GM19025 (cell line): ENCODE results near the gene RBM18.

Experiments
- ATAC-seq: cut with Tn5 transposase; IDR thresholded peaks from one replicate; pipeline ENCODE4 v1.9.1; 2021; ENCODE audit warnings: mild to moderate bottlenecking, low read depth, moderate library complexity; ENCODE audit not compliant: unreplicated experiment

Gene RBM18, protein sequence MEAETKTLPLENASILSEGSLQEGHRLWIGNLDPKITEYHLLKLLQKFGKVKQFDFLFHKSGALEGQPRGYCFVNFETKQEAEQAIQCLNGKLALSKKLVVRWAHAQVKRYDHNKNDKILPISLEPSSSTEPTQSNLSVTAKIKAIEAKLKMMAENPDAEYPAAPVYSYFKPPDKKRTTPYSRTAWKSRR

DNA sequence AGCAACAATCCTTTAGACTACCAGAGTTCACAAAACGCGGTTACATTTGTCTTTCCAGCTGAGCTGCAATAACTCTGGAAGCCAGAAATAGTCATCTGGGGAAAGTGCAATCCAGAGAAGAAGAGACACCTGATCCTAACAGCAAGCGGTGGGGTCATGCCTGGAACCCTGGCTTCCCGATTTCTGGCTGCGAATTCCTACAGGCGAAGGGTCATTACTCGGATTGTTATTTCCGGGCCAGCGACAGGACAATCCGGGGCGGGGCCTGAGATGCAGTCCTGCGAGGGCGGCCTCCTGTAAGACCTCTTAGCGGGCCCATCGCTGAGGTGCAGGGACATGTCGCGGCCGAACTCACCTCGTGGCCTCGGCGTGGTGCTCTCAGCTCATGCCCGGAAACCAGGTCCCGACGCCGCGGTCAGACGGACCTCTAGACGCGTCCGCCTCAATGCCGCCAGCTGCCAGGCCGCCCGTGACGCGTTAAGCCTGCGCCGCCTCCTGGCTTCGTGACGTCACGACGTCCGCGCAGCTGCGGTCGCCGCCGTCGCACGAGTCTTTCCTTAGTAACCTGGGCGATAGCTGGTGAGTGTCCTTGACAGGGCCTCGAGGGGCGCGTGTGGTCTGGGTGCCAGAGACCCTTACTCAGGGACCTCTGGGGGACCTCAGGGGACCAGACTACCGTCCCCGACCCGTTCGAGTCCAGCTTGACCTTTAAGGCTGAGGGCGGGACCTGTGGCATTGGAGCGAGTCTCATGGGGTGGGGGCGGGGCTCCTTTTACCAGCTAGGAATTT, at the start of gene RBM18, which contains the start of gene MRRF:
RBM18 (minus strand) TSS at position 481 of the 789 bp plus-strand sequence. CDS start 3,348 bp downstream, outside the sequence.
MRRF (plus strand) TSS at position 523 of the 789 bp plus-strand sequence. CDS start 6,010 bp downstream, outside the sequence.
- peak; percentile 87 for ATAC-seq

DNA sequence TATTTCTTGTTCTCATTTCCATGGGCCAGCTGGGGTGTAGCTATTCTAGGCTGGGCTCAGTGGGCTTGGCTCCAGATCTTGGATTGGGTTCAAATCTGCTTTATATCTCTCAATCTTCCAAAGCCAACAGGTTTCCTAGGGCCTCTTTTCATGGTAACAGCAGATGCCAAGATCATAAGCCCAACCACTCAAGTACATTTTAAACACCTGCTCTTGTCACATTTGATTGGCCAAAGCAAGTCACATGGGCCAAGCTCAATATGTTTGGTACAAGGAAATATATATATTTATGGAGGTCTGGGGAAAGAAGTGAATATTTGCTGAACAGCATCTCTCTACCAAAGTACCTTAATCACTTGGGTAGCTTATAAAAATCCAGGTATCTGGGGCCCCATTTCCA, 49.5 kb upstream of the RBM18 start:
- ATAC-seq, result no peak

DNA sequence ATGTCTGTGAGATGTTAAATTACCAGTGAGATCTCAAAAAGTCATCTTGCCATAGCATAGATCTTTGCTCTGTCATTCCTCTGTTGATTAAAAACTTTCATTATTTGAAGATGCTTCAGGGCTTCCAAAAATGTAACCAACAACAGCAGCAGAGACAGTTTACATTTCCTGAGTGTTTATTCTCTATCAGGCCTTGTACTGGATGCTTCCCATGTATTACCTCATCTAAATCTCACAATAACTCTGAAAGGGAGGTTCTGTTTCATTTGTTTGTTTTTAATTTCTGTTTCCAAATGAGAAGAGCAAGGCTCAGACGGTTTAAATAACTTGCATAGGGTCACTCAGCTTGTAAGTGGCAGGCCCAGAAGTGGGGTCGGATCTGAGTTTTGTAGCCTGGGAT, 45.2 kb upstream of the RBM18 start:
- ATAC-seq, result no peak

- no peak for ATAC-seq
Measured at GRCh38 chr9:122307925-122308324, 43.3 kb upstream of the RBM18 start.

DNA sequence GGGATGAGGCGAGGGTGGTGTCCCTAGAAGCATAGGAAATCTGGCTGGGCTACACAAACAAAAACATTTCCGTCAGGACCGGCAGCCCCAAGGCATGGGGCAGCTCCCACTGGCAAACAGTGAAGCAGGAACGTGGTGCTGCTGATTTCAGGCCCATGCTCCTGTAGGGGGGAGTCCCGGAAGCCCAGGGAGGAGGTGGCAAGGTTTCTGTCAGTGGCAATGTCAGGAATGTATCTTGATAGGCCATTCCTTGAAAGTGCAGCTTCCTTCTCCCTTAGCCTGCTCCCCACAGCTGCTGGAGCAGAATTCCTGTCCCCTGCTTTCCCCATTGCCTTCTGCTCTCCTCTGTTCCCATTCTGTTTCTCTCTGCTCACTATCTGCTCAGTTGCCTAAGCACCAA, 42.4 kb upstream of the RBM18 start:
- ATAC-seq, result no peak

- no peak for ATAC-seq
Measured at GRCh38 chr9:122302237-122303093, 37.8 kb upstream of the RBM18 start.

- no peak for ATAC-seq
Measured at GRCh38 chr9:122297512-122297911, 32.9 kb upstream of the RBM18 start.

- ATAC-seq, result no peak
Measured at GRCh38 chr9:122294531-122294930, 29.9 kb upstream of the RBM18 start.

- no peak for ATAC-seq
Measured at GRCh38 chr9:122291458-122291857, 26.8 kb upstream of the RBM18 start.

GRCh38 chr9:122287214-122287720, 22.6 kb upstream of the RBM18 start:
- no peak for ATAC-seq

DNA sequence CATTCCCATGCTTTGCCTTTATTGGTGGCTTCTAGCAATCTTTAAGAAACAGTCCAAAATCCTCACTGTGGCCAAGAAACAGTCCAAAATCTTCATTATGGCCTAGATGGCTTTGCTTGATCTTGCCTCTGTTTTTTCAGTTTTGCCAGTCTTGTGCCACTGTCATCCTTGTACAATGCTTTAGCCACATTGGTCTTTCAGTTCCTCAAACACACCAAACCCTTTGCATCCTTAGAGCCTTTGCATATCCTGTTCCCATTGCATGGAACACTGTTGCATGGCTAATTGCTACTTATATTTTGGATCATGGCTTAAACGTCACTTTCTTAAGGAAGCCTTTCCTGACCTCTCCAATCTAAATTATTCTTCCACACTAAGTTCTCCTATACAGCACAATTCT, 22.1 kb upstream of the RBM18 start:
- no peak for ATAC-seq

- ATAC-seq, result no peak
Measured at GRCh38 chr9:122281368-122281767, 16.7 kb upstream of the RBM18 start.

- ATAC-seq, result no peak
Measured at GRCh38 chr9:122277285-122277897, 12.8 kb upstream of the RBM18 start.

DNA sequence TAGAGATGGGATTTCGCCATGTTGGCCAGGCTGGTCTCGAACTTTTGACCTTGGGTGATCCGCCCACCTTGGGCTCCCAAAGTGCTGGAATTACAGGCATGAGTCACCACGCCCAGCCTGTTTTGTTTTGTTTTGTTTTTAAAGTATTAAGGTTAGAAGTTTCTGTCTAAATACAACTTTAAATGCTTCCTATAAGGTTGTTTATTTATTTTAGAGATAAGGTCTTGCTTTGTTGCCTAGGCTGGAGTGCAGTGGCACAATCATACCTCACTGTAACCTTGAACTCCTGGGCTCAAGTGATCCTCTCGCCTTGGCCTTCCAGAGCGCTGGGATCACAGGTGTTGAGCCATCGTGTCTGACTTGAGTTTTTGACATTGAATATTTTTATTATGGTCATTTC, 11.5 kb upstream of the RBM18 start:
- ATAC-seq, result no peak

DNA sequence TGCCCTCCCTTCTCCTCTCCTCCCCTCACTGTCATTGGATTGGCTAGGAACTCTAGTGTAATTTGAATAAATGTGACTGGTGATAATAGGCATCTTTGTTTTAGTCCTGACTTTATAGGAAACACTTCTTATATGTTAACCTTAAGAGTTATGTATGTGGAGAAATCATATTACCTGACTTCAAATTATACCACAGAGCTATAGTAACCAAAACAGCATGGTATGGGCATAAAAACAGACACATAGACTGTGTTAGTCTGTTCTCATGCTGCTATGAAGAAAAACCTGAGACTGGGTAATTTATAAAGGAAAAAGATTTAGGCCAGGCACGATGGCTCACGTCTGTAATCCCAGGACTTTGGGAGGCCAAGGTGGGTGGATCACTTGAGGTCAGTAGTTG, 9.4 kb upstream of the RBM18 start:
- ATAC-seq, result no peak

DNA sequence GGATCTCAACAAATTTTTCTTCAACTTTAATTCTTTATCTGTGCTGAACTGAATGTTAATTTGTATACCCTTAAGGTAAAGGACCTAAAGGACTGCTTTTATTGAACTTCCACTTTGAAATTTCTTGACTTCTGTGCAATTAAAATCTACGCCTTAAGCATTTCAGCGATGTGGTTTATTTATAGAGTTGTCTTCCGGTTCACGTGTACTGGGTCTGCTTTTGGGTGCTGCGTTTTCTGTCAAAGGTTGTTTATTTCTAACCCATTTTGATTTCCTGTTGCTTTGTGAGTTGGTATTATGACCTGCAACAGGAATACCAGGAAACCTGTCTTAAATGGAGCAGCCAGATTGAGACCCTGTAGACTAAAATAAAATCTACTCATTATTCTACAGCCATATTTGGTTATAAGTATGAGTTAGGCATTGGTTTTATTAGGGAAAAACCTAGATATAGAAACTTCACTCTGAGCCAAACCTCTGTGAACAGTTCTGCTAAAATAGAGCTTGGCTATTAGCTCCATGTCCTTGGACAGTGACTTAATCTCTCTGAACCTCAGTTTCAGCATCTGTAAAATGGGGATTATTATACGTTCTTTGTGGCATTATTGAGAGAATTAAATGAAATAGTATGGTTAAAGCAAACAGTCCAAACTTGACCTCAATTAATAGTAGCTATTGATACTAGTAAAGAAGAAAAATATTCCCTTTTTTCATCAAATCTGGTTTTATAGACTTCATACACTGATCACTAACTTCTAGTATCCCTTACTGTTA, 3.6 kb upstream of the RBM18 start:
- no peak for ATAC-seq

GRCh38 chr9:122265149-122265915, 692 bp upstream of the RBM18 start:
- ATAC-seq, result no peak

GRCh38 chr9:122263699-122264349, 816 bp downstream of the RBM18 start:
- no peak for ATAC-seq
